GM12891 (cell line): ENCODE measurements around the gene KCNA3.

Source experiments
- POLR2A ChIP-seq: IDR thresholded peaks from 2 replicates; pipeline ENCODE4 v1.6.1; 2011; ENCODE audit warnings: low read depth, low read length, control low read depth
- POLR2AphosphoS5 ChIP-seq: IDR thresholded peaks from 2 replicates; pipeline ENCODE4 v1.6.1; 2011; ENCODE audit warnings: low read depth, low read length, control low read depth
- SPI1 ChIP-seq: IDR thresholded peaks from 2 replicates; pipeline ENCODE4 v1.6.1; 2011; ENCODE audit warnings: low read depth, low read length, control low read depth

GRCh38 chr1:110672001-110672752 lies 2.6 kb downstream of the KCNA3 start:
- TF ChIP-seq POLR2AphosphoS5 (no peak), POLR2A (no peak), SPI1 (no peak)
